H1 (cell line): ENCODE measurements around the gene EDEM2. TPM values are rescaled to one million over a fixed set of nuclear protein-coding genes. Genes with fewer than 3 reads are reported as not detected.

Source experiments
- BCL11A ChIP-seq, 2 experiments: IDR thresholded peaks; one replicate each; pipeline ENCODE4 v1.6.1; 2011; ENCODE audit warnings: low read depth in 2 of 2, low read length in 2 of 2, mild to moderate bottlenecking in 2 of 2
- CBX5 ChIP-seq: fragments of 300-800, 300-1000 bp; sonication (generic); IDR thresholded peaks from 2 replicates; pipeline ENCODE4 v1.7.1; 2016; ENCODE audit warnings: antibody characterized with exemption, low read length, low read depth
- CHD7 ChIP-seq: fragments of 300-600 bp; sonication (generic); IDR thresholded peaks from 2 replicates; pipeline ENCODE4 v1.7.1; 2012; ENCODE audit warnings: low read length, moderate library complexity, mild to moderate bottlenecking, inconsistent platforms; ENCODE audit not compliant: insufficient replicate concordance
- E2F6 ChIP-seq: IDR thresholded peaks from 2 replicates; pipeline ENCODE4 v1.6.1; 2012; ENCODE audit warnings: inconsistent platforms
- EP300 ChIP-seq, 2 experiments: IDR thresholded peaks; 1 replicate in 1 of 2; 2 replicates in 1 of 2; pipeline ENCODE4 v1.6.1; 2011 to 2012; ENCODE audit warnings: low read depth in 2 of 2, low read length in 2 of 2, mild to moderate bottlenecking in 2 of 2, borderline replicate concordance in 1 of 2, inconsistent platforms in 1 of 2, moderate library complexity in 1 of 2
- GABPA ChIP-seq: IDR thresholded peaks from 2 replicates; pipeline ENCODE4 v1.6.1; 2011; ENCODE audit warnings: mild to moderate bottlenecking, low read length, moderate library complexity, borderline replicate concordance; ENCODE audit not compliant: insufficient read depth
- GTF2F1 ChIP-seq: IDR thresholded peaks from 2 replicates; pipeline ENCODE4 v1.6.1; 2012; ENCODE audit warnings: low read depth, low read length, improper control_type of control experiment, borderline replicate concordance
- JUND ChIP-seq: IDR thresholded peaks from 2 replicates; pipeline ENCODE4 v1.6.1; 2011; ENCODE audit warnings: mild to moderate bottlenecking, improper control_type of control experiment, low read length
- POLR2A ChIP-seq, 2 experiments: IDR thresholded peaks; 1 replicate in 1 of 2; 2 replicates in 1 of 2; pipeline ENCODE4 v1.6.1; 2011; ENCODE audit warnings: low read depth in 2 of 2, low read length in 2 of 2, mild to moderate bottlenecking in 2 of 2; ENCODE audit errors: control extremely low read depth in 1 of 2
- SAP30 ChIP-seq: fragments of 300-600 bp; sonication (generic); IDR thresholded peaks from 2 replicates; pipeline ENCODE4 v1.7.1; 2012; ENCODE audit warnings: low read length, moderate library complexity, mild to moderate bottlenecking, inconsistent platforms; ENCODE audit not compliant: insufficient read depth, insufficient replicate concordance
- TAF1 ChIP-seq: IDR thresholded peaks from 2 replicates; pipeline ENCODE4 v1.6.1; 2011; ENCODE audit warnings: mild to moderate bottlenecking, low read depth, low read length
- polyA plus RNA-seq, 7 experiments: library from polyadenylated mRNA; depleted of rRNA in 3 of 7; stranded (reverse) in 5 of 7; unstranded in 2 of 7; fragments of >200 nt in 5 of 7; fragments of 200-250 nt in 2 of 7; gene quantifications; 1 replicate in 5 of 7; 2 replicates in 1 of 7; 4 replicates in 1 of 7; pipeline versions ENCODE4 v1.2.1 to v1.2.3, GENCODE V29; 2011 to 2013; ENCODE audit warnings: missing spikeins in 2 of 7, mixed read lengths in 2 of 7
- total RNA-seq: library from RNA; stranded (reverse); fragmentation: NEBNext Ultra II Directional; extraction: Animal tissue kit (Norgen Biotek cat#: 25700); gene quantifications from 2 replicates; pipeline ENCODE4 v1.2.1, GENCODE V29; 2021

EDEM2 gene
- total and polyA plus RNA-seq, 2 of the 8 experiments (the other 6 are each of a cell fraction or from before 2014, with no cell fraction given) = 15.2 to 19.6 TPM

- TF ChIP-seq CHD7 = no peak
- TF ChIP-seq SAP30 = no peak
- TF ChIP-seq BCL11A (IDR thresholded peaks at IDR 0.05; ENCODE audit: low read depth in 2 of 2, low read length in 2 of 2) = no peak
- no peak for TF ChIP-seq E2F6
- TF ChIP-seq JUND = no peak
- TF ChIP-seq EP300 (IDR thresholded peaks at IDR 0.05; ENCODE audit: borderline replicate concordance in 1 of 2, low read depth in 2 of 2, low read length in 2 of 2) = no peak
- TF ChIP-seq TAF1 = no peak
- no peak for TF ChIP-seq POLR2A (IDR thresholded peaks at IDR 0.05; ENCODE audit: control extremely low read depth in 1 of 2, low read depth in 2 of 2, low read length in 2 of 2)
- no peak for TF ChIP-seq GTF2F1
- no peak for TF ChIP-seq GABPA
- TF ChIP-seq CBX5 = no peak
Measured at GRCh38 chr20:35151736-35152135, 4.6 kb upstream of the EDEM2 start (continued).
